Liver (tissue), 9 donors: Measurements from ENCODE around the gene NDUFV3. TPM values are rescaled to one million over a fixed set of nuclear protein-coding genes. Genes with fewer than 3 reads are reported as not detected.

ENCODE experiments used
- DNase-seq: peaks from one replicate; pipeline ENCODE4 v3.0.0-alpha.2; 2017; ENCODE audit warnings: low spot score
- H3K27ac ChIP-seq, 2 donors: one replicate each; pipeline ENCODE4 v1.7.0; 2013; ENCODE audit warnings: inconsistent platforms in 2 of 2, low read length in 2 of 2, control low read depth in 1 of 2, low read depth in 1 of 2, mild to moderate bottlenecking in 1 of 2
- H3K27me3 ChIP-seq, 4 donors: one replicate each; pipeline versions ENCODE4 v1.6.1 to v1.7.0; 2013; ENCODE audit warnings: low read length in 3 of 4, inconsistent platforms in 1 of 4, mild to moderate bottlenecking in 1 of 4, moderate library complexity in 1 of 4; ENCODE audit not compliant: control insufficient read depth in 4 of 4, insufficient read depth in 4 of 4
- H3K36me3 ChIP-seq, 4 donors: one replicate each; pipeline versions ENCODE4 v1.6.1 to v1.7.0; 2013; ENCODE audit warnings: low read length in 3 of 4, mild to moderate bottlenecking in 3 of 4, low read depth in 1 of 4, moderate library complexity in 1 of 4; ENCODE audit not compliant: control insufficient read depth in 4 of 4, insufficient read depth in 3 of 4
- H3K4me1 ChIP-seq, 4 donors: one replicate each; pipeline versions ENCODE4 v1.6.1 to v1.7.0; 2013; ENCODE audit warnings: low read length in 3 of 4, mild to moderate bottlenecking in 3 of 4, moderate library complexity in 1 of 4; ENCODE audit not compliant: control insufficient read depth in 4 of 4, insufficient read depth in 4 of 4
- H3K4me3 ChIP-seq, 3 donors: one replicate each; pipeline versions ENCODE4 v1.6.1 to v1.7.0; 2013; ENCODE audit warnings: low read length in 3 of 3, control low read depth in 1 of 3, low read depth in 1 of 3, mild to moderate bottlenecking in 1 of 3
- H3K9ac ChIP-seq, 2 donors: one replicate each; pipeline ENCODE4 v1.7.0; 2013; ENCODE audit warnings: low read length in 2 of 2, mild to moderate bottlenecking in 2 of 2, moderate library complexity in 2 of 2, control low read depth in 1 of 2, low read depth in 1 of 2
- H3K9me3 ChIP-seq, 4 donors: one replicate each; pipeline versions ENCODE4 v1.6.1 to v1.7.0; 2013; ENCODE audit warnings: low read length in 3 of 4; ENCODE audit not compliant: control insufficient read depth in 4 of 4
- CTCF ChIP-seq: fragments of 150-350 bp; IDR thresholded peaks from 2 replicates; pipeline ENCODE4 v1.5.1; 2017; ENCODE audit warnings: improper control_type of control experiment, low read depth, low read length; ENCODE audit not compliant: missing input control
- EGR1 ChIP-seq, 2 donors: IDR thresholded peaks; 2 replicates each; pipeline ENCODE4 v1.6.1; 2016 to 2018; ENCODE audit warnings: antibody characterized with exemption in 2 of 2, low read depth in 2 of 2
- FOXA1 ChIP-seq: IDR thresholded peaks from 2 replicates; pipeline ENCODE4 v1.6.1; 2016; ENCODE audit warnings: antibody characterized with exemption
- FOXA2 ChIP-seq: IDR thresholded peaks from 2 replicates; pipeline ENCODE4 v1.6.1; 2016; ENCODE audit warnings: antibody characterized with exemption
- HNF4A ChIP-seq, 2 donors: conservative IDR thresholded peaks; 2 replicates each; pipeline ENCODE4 v1.6.1; 2016; ENCODE audit warnings: antibody characterized with exemption in 2 of 2, mild to moderate bottlenecking in 2 of 2
- REST ChIP-seq: IDR thresholded peaks from 2 replicates; pipeline ENCODE4 v1.6.1; 2016; ENCODE audit warnings: antibody characterized with exemption, mild to moderate bottlenecking
- RXRA ChIP-seq, 2 donors: IDR thresholded peaks; 2 replicates each; pipeline ENCODE4 v1.6.1; 2017 to 2018; ENCODE audit warnings: antibody characterized with exemption in 2 of 2, mild to moderate bottlenecking in 1 of 2
- SP1 ChIP-seq: IDR thresholded peaks from 2 replicates; pipeline ENCODE4 v1.6.1; 2018; ENCODE audit warnings: antibody characterized with exemption, mild to moderate bottlenecking
- YY1 ChIP-seq: IDR thresholded peaks from 2 replicates; pipeline ENCODE4 v1.6.1; 2016; ENCODE audit warnings: antibody characterized with exemption, mild to moderate bottlenecking
- WGBS: extraction: QIAGEN DNeasy Blood & Tissue Kit; methylation state at CpG from one replicate; pipeline ENCODE4 v1.1.7; 2013; 5-methylcytosine and 5-hydroxymethylcytosine counted together
- polyA plus RNA-seq, 2 donors: library from polyadenylated mRNA; stranded (reverse) in 1 of 2; unstranded in 1 of 2; fragments of 200-250 nt in 1 of 2; fragments of >200 nt in 1 of 2; fragmentation: Nextera tagmentation in 1 of 2; extraction: Ambion mirVana in 1 of 2; gene quantifications; one replicate each; pipeline versions ENCODE4 v1.2.1 to v1.2.3, GENCODE V29; 2013 to 2015
- total RNA-seq, 2 donors: library from RNA; depleted of rRNA; stranded (reverse); fragments of >200 nt; gene quantifications; one replicate each; pipeline ENCODE4 v1.2.3, GENCODE V29; 2014
- donor health status: healthy.
- donor health status: healthy.
- donor health status: healthy.
- donor health status: healthy.
- donor health status: healthy.

The NDUFV3 gene
- total RNA-seq: 10 to 100 TPM; 18.5 to 31.3 TPM
- 10 to 100 TPM; 15.8 to 25.3 TPM for polyA plus RNA-seq

GRCh38 chr21:42892931-42893755 lies at the start of gene NDUFV3:
Gene NDUFV3, plus strand, starts transcription at chr21:42893309. Its CDS starts 25 bp downstream, at chr21:42893334.
- H3K4me3 ChIP-seq: peak within 1 kb of the TSS; percentile 79 to 90 (median 88)
- peaks cover 0 to 11% (median 2%) of the 10 kb centered on the region in 4 donors for H3K36me3 ChIP-seq
- no peaks in the 10 kb centered on the region for H3K27me3 ChIP-seq
- H3K9ac ChIP-seq: peak within 1 kb of the TSS; percentile 97
- TF ChIP-seq FOXA2 (no peak), SP1 (peak; percentile 53), EGR1 (IDR thresholded peaks at IDR 0.05; ENCODE audit: low read depth in 2 of 2) (peak in 1 of 2 donors; percentile 33), HNF4A (conservative IDR thresholded peaks at IDR 0.05) (no peak), YY1 (peak; percentile 97), REST (peak; percentile 64), RXRA (IDR thresholded peaks at IDR 0.05) (peak in 1 of 2 donors; percentile 9), FOXA1 (peak; percentile 19)
- peak; percentile 100 for DNase-seq
- H3K27ac ChIP-seq: peak within 1 kb of the TSS; percentile 95 to 98
- under 1% methylated on average over 87 of the region's 87 CpGs for WGBS
- no peaks in the 10 kb centered on the region for H3K9me3 ChIP-seq
- H3K4me1 ChIP-seq: peaks cover 0 to 7% (median 5%) of the 10 kb centered on the region in 4 donors

- TF ChIP-seq HNF4A (conservative IDR thresholded peaks at IDR 0.05): peak in 1 of 2 donors; percentile 27
- peak in 1 of 2 donors; percentile 55 for TF ChIP-seq RXRA (IDR thresholded peaks at IDR 0.05)
- TF ChIP-seq CTCF: no peak
- H3K4me3 ChIP-seq: no peak overlapping the region
- WGBS: 57% methylated on average over 22 of the region's 22 CpGs
- H3K9me3 ChIP-seq: no peaks in the 10 kb centered on the region
- peak overlapping the region; percentile 52 to 76 for H3K27ac ChIP-seq
- peaks cover 4 to 32% (median 14%) of the 10 kb centered on the region in 4 donors for H3K36me3 ChIP-seq
- no peaks in the 10 kb centered on the region for H3K27me3 ChIP-seq
- DNase-seq: no peak
- H3K4me1 ChIP-seq: peaks cover 4 to 19% (median 10%) of the 10 kb centered on the region in 4 donors
- H3K9ac ChIP-seq: no peak overlapping the region
Measured at GRCh38 chr21:42844411-42845113, 48.5 kb upstream of the NDUFV3 start.
